Measurements from ENCODE around the gene COX5A. TPM values are rescaled to one million over a fixed set of nuclear protein-coding genes. Genes with fewer than 3 reads are reported as not detected.

Gene COX5A
- total RNA-seq, 1 experiment from 2014 or later: 295 TPM

DNA sequence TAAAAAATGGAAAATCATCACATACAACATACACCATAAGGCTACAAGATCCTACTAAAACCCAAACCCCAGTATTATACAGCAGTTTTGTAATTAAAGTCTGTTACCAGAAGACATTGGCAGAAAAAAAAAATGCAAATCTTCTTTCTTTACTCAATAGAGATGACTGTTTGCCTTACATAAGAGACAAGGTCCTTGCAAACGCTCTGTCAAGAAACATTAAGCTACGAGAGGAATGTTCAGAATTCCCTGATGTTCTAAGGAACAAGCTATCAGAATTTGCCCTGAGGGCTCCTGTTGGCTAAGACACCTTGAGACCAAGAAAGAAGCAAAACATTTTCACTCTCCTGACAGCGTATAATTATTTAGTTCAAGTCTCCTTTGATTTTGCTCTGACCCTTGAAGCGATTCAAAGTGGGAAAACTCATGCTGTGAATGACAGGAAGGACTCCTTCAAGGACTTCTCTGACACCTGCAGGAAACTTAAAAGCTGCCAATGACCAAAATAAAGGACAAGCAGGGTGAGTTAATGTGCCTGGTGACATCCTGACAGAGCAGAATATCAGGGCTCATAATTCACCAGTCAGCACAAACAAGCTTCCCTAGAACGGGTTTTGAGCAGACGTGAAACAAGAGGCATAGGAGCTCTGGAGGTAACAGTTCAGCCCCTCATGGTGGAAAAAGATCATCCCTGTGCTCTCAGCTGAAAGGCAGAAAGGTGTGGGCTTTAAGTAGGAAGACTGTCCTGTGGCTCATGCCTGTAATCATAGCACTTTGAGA, 67.2 kb downstream of the COX5A start:
- Mint-ChIP-seq H3K27me3 (ENCODE audit: insufficient read depth, unreplicated experiment) (no peaks in the 10 kb centered on the region), H3K4me3 (ENCODE audit: unreplicated experiment) (peak overlapping the region; percentile 70), H3K9me3 (ENCODE audit: unreplicated experiment) (no peaks in the 10 kb centered on the region), H3K27ac (ENCODE audit: low read depth, unreplicated experiment) (peak overlapping the region; percentile 79), H3K36me3 (ENCODE audit: insufficient read depth, unreplicated experiment) (peaks cover 16% of the 10 kb centered on the region), H3K4me1 (ENCODE audit: insufficient read depth, unreplicated experiment) (peaks cover 36% of the 10 kb centered on the region)
- BruUV-seq (replicated peaks): no TSS peak
- TF ChIP-seq, protein P1, sequence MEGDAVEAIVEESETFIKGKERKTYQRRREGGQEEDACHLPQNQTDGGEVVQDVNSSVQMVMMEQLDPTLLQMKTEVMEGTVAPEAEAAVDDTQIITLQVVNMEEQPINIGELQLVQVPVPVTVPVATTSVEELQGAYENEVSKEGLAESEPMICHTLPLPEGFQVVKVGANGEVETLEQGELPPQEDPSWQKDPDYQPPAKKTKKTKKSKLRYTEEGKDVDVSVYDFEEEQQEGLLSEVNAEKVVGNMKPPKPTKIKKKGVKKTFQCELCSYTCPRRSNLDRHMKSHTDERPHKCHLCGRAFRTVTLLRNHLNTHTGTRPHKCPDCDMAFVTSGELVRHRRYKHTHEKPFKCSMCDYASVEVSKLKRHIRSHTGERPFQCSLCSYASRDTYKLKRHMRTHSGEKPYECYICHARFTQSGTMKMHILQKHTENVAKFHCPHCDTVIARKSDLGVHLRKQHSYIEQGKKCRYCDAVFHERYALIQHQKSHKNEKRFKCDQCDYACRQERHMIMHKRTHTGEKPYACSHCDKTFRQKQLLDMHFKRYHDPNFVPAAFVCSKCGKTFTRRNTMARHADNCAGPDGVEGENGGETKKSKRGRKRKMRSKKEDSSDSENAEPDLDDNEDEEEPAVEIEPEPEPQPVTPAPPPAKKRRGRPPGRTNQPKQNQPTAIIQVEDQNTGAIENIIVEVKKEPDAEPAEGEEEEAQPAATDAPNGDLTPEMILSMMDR (IDR thresholded peaks at IDR 0.05; ENCODE audit: unreplicated experiment): no peak
- POLR2A ChIA-PET: interaction anchor here (0.6 to 2.9 kb wide), 15 partner anchors 11 to 472 kb away, joined by 3 to 29 read pairs (median 5); partner anchors contain the start of genes FAM219B, MPI and ULK3
- intact Hi-C loops (cut with micrococcal nuclease): no loop called here
- peak; percentile 73 for DNase-seq (ENCODE audit: unreplicated experiment)
- CTCF ChIA-PET: interaction anchor here (0.6 to 2.4 kb wide), 13 partner anchors 15 to 560 kb away, joined by 3 to 24 read pairs (median 5); partner anchors contain the start of gene ULK3

Other genes starting within 250 kb of the COX5A start
- gene EDC3, start 242.0 kb downstream of the COX5A start, total RNA-seq (2022): 42.8 and 53.3 TPM in 2 replicates
- not detected in 2 replicates for gene CYP1A1, start 212.5 kb downstream of the COX5A start, total RNA-seq (2022)
- not detected in 2 replicates for gene CYP1A2, start 189.2 kb downstream of the COX5A start, total RNA-seq (2022)
- gene CSK, start 156.0 kb downstream of the COX5A start, total RNA-seq (2022): 50.4 and 65.3 TPM in 2 replicates
- 0.23 TPM in 1 of 2 replicates, not detected in the other for gene LMAN1L, start 125.2 kb downstream of the COX5A start, total RNA-seq (2022)
- gene CPLX3, start 111.4 kb downstream of the COX5A start, total RNA-seq (2022): not detected in 2 replicates
- 27.6 and 31.3 TPM in 2 replicates for gene ULK3, start 94.9 kb downstream of the COX5A start, total RNA-seq (2022)
- 64.4 and 67.7 TPM in 2 replicates for gene SCAMP2, start 64.7 kb downstream of the COX5A start, total RNA-seq (2022)
- gene MPI, start 48.0 kb downstream of the COX5A start, total RNA-seq (2022): 30.8 and 31.4 TPM in 2 replicates
- 62.9 and 68.4 TPM in 2 replicates for gene FAM219B, start 31.2 kb downstream of the COX5A start, total RNA-seq (2022)
- gene RPP25, start 18.7 kb upstream of the COX5A start, total RNA-seq (2022): 0.17 TPM in 1 of 2 replicates, not detected in the other
- 0.54 and 0.96 TPM in 2 replicates for gene SCAMP5, start 57.5 kb upstream of the COX5A start, total RNA-seq (2022)
- gene PPCDC, start 85.5 kb upstream of the COX5A start, total RNA-seq (2022): 20.3 and 25.1 TPM in 2 replicates

Data from MCF 10A (cell line).